OCI-LY7 (cell line): Measurements from ENCODE around the gene KCNA5.

Experiments used
- EZH2phosphoT487 ChIP-seq: fragments of 200-600 bp; sonication (generic); IDR thresholded peaks from 2 replicates; pipeline ENCODE4 v1.6.1; 2018; ENCODE audit warnings: low read depth, borderline replicate concordance, mild to moderate bottlenecking, mixed run types, antibody characterized with exemption, low read length, moderate library complexity, mixed read lengths
- TF ChIP-seq, protein P1 (sequence below): fragments of 200-600 bp; sonication (generic); conservative IDR thresholded peaks from 2 replicates; pipeline ENCODE4 v1.5.1; 2014; ENCODE audit warnings: mild to moderate bottlenecking, antibody characterized with exemption, low read length, moderate library complexity, mixed read lengths

DNA sequence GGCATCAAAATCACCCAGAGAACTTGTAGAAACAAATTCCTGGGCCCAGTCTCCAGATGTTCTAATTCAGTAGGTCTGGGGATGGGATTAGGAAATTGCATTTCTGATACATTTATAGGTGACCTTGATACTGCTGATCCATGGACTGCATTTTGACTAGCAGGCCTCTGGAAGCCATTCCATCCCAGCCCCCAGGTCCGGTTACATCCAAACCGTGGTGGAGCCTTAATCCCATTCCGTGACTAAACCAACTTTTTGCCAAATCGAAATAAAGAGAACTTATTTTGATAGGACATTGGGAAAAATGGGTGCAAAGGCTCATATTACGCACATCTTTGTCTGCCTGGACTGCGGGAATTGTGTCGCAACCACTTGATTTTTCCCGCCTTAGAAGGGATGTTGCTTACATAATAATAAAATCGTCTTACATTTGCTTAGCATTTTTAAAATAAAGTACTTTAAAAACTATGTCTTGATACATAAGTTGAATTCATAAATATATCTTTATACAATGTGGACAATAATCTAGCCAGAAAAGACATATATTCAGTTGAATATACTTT lies 5.8 kb upstream of the KCNA5 start:
- TF ChIP-seq, protein P1, sequence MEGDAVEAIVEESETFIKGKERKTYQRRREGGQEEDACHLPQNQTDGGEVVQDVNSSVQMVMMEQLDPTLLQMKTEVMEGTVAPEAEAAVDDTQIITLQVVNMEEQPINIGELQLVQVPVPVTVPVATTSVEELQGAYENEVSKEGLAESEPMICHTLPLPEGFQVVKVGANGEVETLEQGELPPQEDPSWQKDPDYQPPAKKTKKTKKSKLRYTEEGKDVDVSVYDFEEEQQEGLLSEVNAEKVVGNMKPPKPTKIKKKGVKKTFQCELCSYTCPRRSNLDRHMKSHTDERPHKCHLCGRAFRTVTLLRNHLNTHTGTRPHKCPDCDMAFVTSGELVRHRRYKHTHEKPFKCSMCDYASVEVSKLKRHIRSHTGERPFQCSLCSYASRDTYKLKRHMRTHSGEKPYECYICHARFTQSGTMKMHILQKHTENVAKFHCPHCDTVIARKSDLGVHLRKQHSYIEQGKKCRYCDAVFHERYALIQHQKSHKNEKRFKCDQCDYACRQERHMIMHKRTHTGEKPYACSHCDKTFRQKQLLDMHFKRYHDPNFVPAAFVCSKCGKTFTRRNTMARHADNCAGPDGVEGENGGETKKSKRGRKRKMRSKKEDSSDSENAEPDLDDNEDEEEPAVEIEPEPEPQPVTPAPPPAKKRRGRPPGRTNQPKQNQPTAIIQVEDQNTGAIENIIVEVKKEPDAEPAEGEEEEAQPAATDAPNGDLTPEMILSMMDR, result no peak
- TF ChIP-seq EZH2phosphoT487, result no peak
